Endothelial cell of umbilical vein (primary cell): Measurements from ENCODE around the gene KRT38. TPM values are rescaled to one million over a fixed set of nuclear protein-coding genes. Genes with fewer than 3 reads are reported as not detected.

Source experiments
- BruUV-seq: library from RNA; stranded (reverse); fragments of 400-500 nt; replicated peaks from 2 replicates; lab custom pipeline; 2021; lab: Mats Ljungman, UMichigan
- CTCF ChIA-PET: fragments of 300-600, 350-600 bp; sonication (Branson Sonifier 250); formaldehyde crosslinking; loops from one replicate; lab custom pipeline; 2021; ENCODE audit warnings: antibody characterized with exemption, inconsistent platforms; lab: Charles Lee
- POLR2A ChIA-PET: fragments of 300-600, 350-600 bp; sonication (Branson Sonifier 250); formaldehyde crosslinking; loops from one replicate; lab custom pipeline; 2021; ENCODE audit warnings: antibody characterized with exemption, inconsistent platforms; lab: Charles Lee
- DNase-seq: peaks from one replicate; pipeline ENCODE4 v3.0.0-alpha.2; 2011; ENCODE audit warnings: low read depth, low spot score
- FAIRE-seq: peaks from 2 replicates; lab custom pipeline; 2011; peaks lifted over from hg19 to GRCh38; lab: Jason Lieb, UNC
- H2AFZ ChIP-seq: 2 replicates; pipeline ENCODE4 v1.6.0; 2012; ENCODE audit warnings: low read depth, low read length, control low read depth, inconsistent platforms
- H3K27ac ChIP-seq: 2 replicates; pipeline ENCODE4 v1.5.1; 2011; ENCODE audit warnings: low read depth, mild to moderate bottlenecking, control low read depth, low read length, moderate library complexity; ENCODE audit not compliant: insufficient read depth
- H3K27me3 ChIP-seq, 2 experiments: 2 replicates each; pipeline versions ENCODE4 v1.6.0 to v1.6.1; 2011; ENCODE audit warnings: low read length in 2 of 2, mixed read lengths in 1 of 2; ENCODE audit not compliant: control insufficient read depth in 2 of 2, insufficient read depth in 2 of 2
- H3K36me3 ChIP-seq, 2 experiments: 2 replicates in 1 of 2; 3 replicates in 1 of 2; pipeline ENCODE4 v1.5.1; 2011; ENCODE audit warnings: low read length in 2 of 2, mild to moderate bottlenecking in 1 of 2, moderate library complexity in 1 of 2; ENCODE audit not compliant: control insufficient read depth in 2 of 2, insufficient read depth in 2 of 2; ENCODE audit errors: extremely low read depth in 1 of 2
- H3K4me1 ChIP-seq: 3 replicates; pipeline ENCODE4 v1.5.1; 2011; ENCODE audit warnings: mild to moderate bottlenecking, low read length; ENCODE audit not compliant: control insufficient read depth, insufficient read depth; ENCODE audit errors: extremely low read depth
- H3K4me2 ChIP-seq: 2 replicates; pipeline ENCODE4 v1.6.1; 2011; ENCODE audit warnings: low read length, control low read depth, mixed read lengths; ENCODE audit not compliant: insufficient read depth
- H3K4me3 ChIP-seq, 3 experiments: fragments of 200-600 bp in 1 of 3; sonication (generic), shearing (Covaris generic) in 1 of 3; replicated peaks in 1 of 3; 2 replicates each; pipeline ENCODE4 v1.5.1; 2011 to 2016; ENCODE audit warnings: control low read depth in 3 of 3, low read length in 3 of 3, mild to moderate bottlenecking in 2 of 3, inconsistent platforms in 1 of 3, low read depth in 1 of 3, moderate library complexity in 1 of 3; ENCODE audit not compliant: insufficient read depth in 1 of 3
- H3K79me2 ChIP-seq: 2 replicates; pipeline ENCODE4 v1.6.0; 2012; ENCODE audit warnings: low read length, inconsistent platforms; ENCODE audit not compliant: control insufficient read depth, insufficient read depth
- H3K9ac ChIP-seq: replicated peaks from 2 replicates; pipeline ENCODE3; 2011; ENCODE audit warnings: low read length, control low read depth; ENCODE audit not compliant: insufficient read depth; ENCODE audit errors: extremely low read depth
- H3K9me1 ChIP-seq: replicated peaks from 3 replicates; pipeline ENCODE4 v1.6.0; 2011; ENCODE audit warnings: mild to moderate bottlenecking, low read length; ENCODE audit not compliant: control insufficient read depth, insufficient read depth; ENCODE audit errors: extremely low read depth
- H3K9me3 ChIP-seq: replicated peaks from 2 replicates; pipeline ENCODE4 v1.5.1; 2012; ENCODE audit warnings: low read length, inconsistent platforms; ENCODE audit not compliant: control insufficient read depth, insufficient read depth
- H4K20me1 ChIP-seq: replicated peaks from 2 replicates; pipeline ENCODE3; 2011; ENCODE audit warnings: mild to moderate bottlenecking, low read length; ENCODE audit not compliant: control insufficient read depth, insufficient read depth; ENCODE audit errors: extremely low read depth
- EZH2 ChIP-seq: IDR thresholded peaks from 2 replicates; pipeline ENCODE4 v1.6.1; 2012; ENCODE audit warnings: borderline replicate concordance, low read depth, mild to moderate bottlenecking, moderate library complexity, low read length, inconsistent platforms; ENCODE audit not compliant: severe bottlenecking
- FOS ChIP-seq: IDR thresholded peaks from 2 replicates; pipeline ENCODE4 v1.6.1; 2011; ENCODE audit warnings: mild to moderate bottlenecking, low read length, moderate library complexity, borderline replicate concordance; ENCODE audit not compliant: insufficient read depth
- GATA2 ChIP-seq: IDR thresholded peaks from 2 replicates; pipeline ENCODE4 v1.7.0; 2011; ENCODE audit warnings: low read depth, mild to moderate bottlenecking, moderate library complexity, mixed read lengths, low read length; ENCODE audit not compliant: insufficient read length, insufficient read depth
- JUN ChIP-seq: IDR thresholded peaks from 2 replicates; pipeline ENCODE4 v1.6.1; 2011; ENCODE audit warnings: borderline replicate concordance, low read depth; ENCODE audit not compliant: insufficient read length, insufficient read depth
- MYC ChIP-seq: IDR thresholded peaks from one replicate; pipeline ENCODE4 v1.6.1; 2011; ENCODE audit warnings: mild to moderate bottlenecking, low read depth, low read length
- POLR2AphosphoS5 ChIP-seq: IDR thresholded peaks from 2 replicates; pipeline ENCODE4 v1.6.1; 2012; ENCODE audit warnings: low read depth, mild to moderate bottlenecking, control low read depth, low read length, moderate library complexity; ENCODE audit not compliant: insufficient read depth
- dilution Hi-C: fragments of 300-500 bp; cut with MboI; formaldehyde crosslinking; loops from one replicate; pipeline ENCODE4 v1.15.0; 2019; ENCODE audit warnings: low sequenced_read_pairs; ENCODE audit not compliant: extremely low pct_ligation_motif_present
- intact Hi-C: fragments of 100-400 bp; cut with micrococcal nuclease; formaldehyde crosslinking; loops from one replicate; pipeline ENCODE4 v1.10.0; 2022
- polyA plus RNA-seq, 4 experiments: library from polyadenylated mRNA; depleted of rRNA in 3 of 4; stranded (reverse) in 3 of 4; unstranded in 1 of 4; fragments of >200 nt; gene quantifications; 2 replicates each; pipeline versions ENCODE4 v1.2.1 to v1.2.3, GENCODE V29; 2011 to 2012; ENCODE audit warnings: missing spikeins in 1 of 4
- total RNA-seq: library from RNA; stranded (reverse); gene quantifications from 2 replicates; pipeline ENCODE4 v1.2.3, GENCODE V29; 2021
- TF ChIP-seq, protein P1 (sequence below): IDR thresholded peaks from 2 replicates; pipeline ENCODE4 v1.6.1; 2011; ENCODE audit not compliant: insufficient read depth, insufficient read length

The KRT38 gene
- total and polyA plus RNA-seq, 2 donors (not counting 3 experiments of a cell fraction or from before 2014, with no cell fraction given), result not detected

DNA sequence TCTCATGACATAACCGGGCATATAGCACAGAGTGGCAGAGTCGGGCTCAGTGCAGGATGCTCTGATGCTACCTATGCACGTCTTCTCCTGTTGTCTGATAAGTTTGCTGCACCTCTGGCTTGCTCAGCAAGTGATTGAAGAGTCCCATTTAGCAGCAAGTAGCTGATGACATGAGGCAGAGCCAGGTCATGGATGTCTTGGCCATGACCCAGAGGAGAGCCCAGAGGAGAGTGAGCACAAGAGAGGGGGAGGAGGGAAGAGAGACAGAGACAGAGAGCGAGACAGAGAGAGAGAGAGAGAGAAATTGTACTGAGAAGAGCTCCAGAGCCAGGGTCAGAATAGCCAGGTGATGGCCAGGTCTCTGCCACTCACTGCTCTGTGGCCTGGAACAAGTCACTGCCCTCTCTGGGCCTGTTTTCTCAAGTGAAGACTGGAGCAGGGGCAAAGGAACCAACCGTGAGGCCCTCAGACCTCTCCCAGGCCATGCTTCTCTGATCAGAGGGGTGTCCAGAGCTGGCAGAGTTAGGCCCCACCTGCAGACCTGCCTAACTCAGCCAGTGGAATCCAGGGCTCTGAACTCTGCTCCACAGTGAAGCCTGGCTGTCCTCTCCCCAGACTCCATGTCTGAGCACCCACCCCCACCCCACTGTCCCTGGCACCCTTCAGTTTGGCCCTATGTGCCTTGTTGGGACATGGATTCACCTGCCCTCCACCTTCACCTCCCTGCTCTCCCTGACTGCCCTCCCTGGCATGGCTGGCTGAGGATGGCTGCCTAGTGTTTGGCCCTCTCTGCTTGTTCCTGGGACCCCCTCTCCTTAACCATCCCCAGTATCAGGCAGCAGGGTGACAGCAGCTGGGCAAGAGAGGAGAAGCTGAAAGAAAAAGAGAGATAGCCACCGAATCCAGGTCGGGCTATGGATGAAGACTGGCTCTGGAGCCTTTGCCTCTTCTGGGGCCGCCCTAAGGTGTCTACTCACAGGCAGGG is 44.4 kb upstream of the KRT38 start:
- BruUV-seq, result no TSS peak
- DNase-seq (no peak), FAIRE-seq (no peak)
- Histone ChIP-seq H3K4me3 (no peak overlapping the region), H3K9ac (no peak overlapping the region), H3K27me3 (no peaks in the 10 kb centered on the region), H3K79me2 (no peaks in the 10 kb centered on the region), H3K4me2 (no peak overlapping the region), H3K4me1 (no peaks in the 10 kb centered on the region), H2AFZ (no peak overlapping the region), H3K9me1 (no peaks in the 10 kb centered on the region), H3K36me3 (no peaks in the 10 kb centered on the region), H3K27ac (no peak overlapping the region), H3K9me3 (no peaks in the 10 kb centered on the region), H4K20me1 (no peaks in the 10 kb centered on the region)
- ChIA-PET POLR2A (no interaction called here), CTCF (interaction anchor here (0.7 to 22.3 kb wide), 5 partner anchors 15 to 180 kb away, joined by 3 to 350 read pairs (median 7); no protein-coding TSS in a partner anchor)
- intact Hi-C loops, result no loop called here
- no peak for TF ChIP-seq MYC
- dilution Hi-C loops, result no loop called here

DNA sequence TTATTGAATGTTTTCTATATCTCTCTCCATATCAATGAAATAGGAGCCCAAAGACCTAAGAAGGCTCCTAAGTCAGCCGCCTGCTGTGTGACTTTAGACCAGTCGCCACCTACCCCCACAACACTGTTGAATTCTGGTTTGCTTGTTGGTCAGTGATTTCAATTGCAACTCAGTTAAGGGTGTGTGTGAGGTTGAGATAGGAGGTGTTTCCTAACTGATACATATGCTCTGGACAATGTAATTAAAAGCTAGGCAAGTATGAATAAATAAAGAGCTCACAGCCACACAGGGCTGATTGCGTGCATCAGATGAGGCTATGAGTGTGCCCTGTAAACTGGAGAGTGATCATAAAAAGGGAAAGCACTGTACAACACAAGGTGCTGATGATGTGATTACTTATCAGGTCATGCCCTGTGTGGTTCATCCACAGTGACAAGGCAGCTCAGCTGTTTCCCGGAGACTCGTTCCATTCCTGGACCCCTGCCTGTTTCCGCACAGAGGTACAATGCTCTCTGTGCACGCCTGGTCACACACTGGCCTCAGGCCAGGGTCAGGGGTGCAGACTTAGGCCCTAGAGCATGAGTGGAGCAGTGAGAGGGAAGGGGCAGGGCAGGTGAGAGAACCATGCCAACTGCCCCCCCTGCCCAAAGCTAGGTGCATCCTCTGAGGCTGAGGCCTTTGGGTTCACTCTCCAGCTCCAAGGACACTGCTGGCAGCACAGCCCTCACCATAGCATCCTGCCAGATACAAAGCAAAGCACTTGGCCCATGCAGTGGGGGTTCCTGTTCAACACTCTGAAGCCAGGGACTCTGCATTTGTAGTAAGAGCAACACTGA is 43.4 kb upstream of the KRT38 start:
- POLR2A ChIA-PET, result no interaction called here
- Histone ChIP-seq H3K9ac (no peak overlapping the region), H3K4me3 (no peak overlapping the region), H3K27me3 (no peaks in the 10 kb centered on the region), H3K4me2 (no peak overlapping the region), H3K9me3 (no peaks in the 10 kb centered on the region), H3K79me2 (no peaks in the 10 kb centered on the region), H4K20me1 (no peaks in the 10 kb centered on the region), H3K27ac (no peak overlapping the region), H3K36me3 (no peaks in the 10 kb centered on the region), H3K4me1 (no peaks in the 10 kb centered on the region), H2AFZ (no peak overlapping the region), H3K9me1 (no peaks in the 10 kb centered on the region)
- DNase-seq, result no peak
- CTCF ChIA-PET, result interaction anchor here (0.8 to 22.3 kb wide), 5 partner anchors 12 to 181 kb away, joined by 3 to 350 read pairs (median 6); no protein-coding TSS in a partner anchor
- FAIRE-seq, result no peak
- dilution Hi-C loops (no loop called here), intact Hi-C loops (no loop called here)
- TF ChIP-seq GATA2 (no peak), EZH2 (no peak), JUN (no peak), POLR2AphosphoS5 (no peak), FOS (no peak)
- TF ChIP-seq, protein P1, sequence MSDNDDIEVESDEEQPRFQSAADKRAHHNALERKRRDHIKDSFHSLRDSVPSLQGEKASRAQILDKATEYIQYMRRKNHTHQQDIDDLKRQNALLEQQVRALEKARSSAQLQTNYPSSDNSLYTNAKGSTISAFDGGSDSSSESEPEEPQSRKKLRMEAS, result no peak
- no TSS peak for BruUV-seq
